Activated T-cell treated with anti-CD3 and anti-CD28 coated beads, Interleukin-2, amount 50 U/mL, for 4 hours (primary cell): ENCODE data around the gene KCP. TPM values are rescaled to one million over a fixed set of nuclear protein-coding genes. Genes with fewer than 3 reads are reported as not detected.

ENCODE experiments used
- ATAC-seq, 2 donors: fragments of 200-7000 bp; cut with Tn5 transposase; one replicate each; pipeline ENCODE4 v1.10.0; 2021
- DNase-seq: peaks from one replicate; pipeline ENCODE4 v3.0.0-alpha.2; 2020
- H3K27me3 Mint-ChIP-seq: one replicate; pipeline ENCODE4 v1.8.0; 2021; ENCODE audit warnings: low read depth, mixed read lengths
- H3K36me3 Mint-ChIP-seq: one replicate; pipeline ENCODE4 v1.8.0; 2022; ENCODE audit warnings: mixed read lengths; ENCODE audit not compliant: insufficient read depth
- H3K4me1 Mint-ChIP-seq: one replicate; pipeline ENCODE4 v1.8.0; 2021; ENCODE audit warnings: low read depth, mixed read lengths
- H3K4me3 Mint-ChIP-seq: one replicate; pipeline ENCODE4 v1.8.0; 2021; ENCODE audit warnings: mild to moderate bottlenecking, moderate library complexity, mixed read lengths
- H3K9me3 Mint-ChIP-seq: one replicate; pipeline ENCODE4 v1.8.0; 2021; ENCODE audit warnings: mixed read lengths
- total RNA-seq, 3 donors: library from RNA; stranded (reverse); gene quantifications; one replicate each; pipeline ENCODE4 v1.2.1, GENCODE V29; 2021

Gene KCP
- total RNA-seq, 3 donors from 2014 or later: 0.10 to 0.40 (median 0.27) TPM

DNA sequence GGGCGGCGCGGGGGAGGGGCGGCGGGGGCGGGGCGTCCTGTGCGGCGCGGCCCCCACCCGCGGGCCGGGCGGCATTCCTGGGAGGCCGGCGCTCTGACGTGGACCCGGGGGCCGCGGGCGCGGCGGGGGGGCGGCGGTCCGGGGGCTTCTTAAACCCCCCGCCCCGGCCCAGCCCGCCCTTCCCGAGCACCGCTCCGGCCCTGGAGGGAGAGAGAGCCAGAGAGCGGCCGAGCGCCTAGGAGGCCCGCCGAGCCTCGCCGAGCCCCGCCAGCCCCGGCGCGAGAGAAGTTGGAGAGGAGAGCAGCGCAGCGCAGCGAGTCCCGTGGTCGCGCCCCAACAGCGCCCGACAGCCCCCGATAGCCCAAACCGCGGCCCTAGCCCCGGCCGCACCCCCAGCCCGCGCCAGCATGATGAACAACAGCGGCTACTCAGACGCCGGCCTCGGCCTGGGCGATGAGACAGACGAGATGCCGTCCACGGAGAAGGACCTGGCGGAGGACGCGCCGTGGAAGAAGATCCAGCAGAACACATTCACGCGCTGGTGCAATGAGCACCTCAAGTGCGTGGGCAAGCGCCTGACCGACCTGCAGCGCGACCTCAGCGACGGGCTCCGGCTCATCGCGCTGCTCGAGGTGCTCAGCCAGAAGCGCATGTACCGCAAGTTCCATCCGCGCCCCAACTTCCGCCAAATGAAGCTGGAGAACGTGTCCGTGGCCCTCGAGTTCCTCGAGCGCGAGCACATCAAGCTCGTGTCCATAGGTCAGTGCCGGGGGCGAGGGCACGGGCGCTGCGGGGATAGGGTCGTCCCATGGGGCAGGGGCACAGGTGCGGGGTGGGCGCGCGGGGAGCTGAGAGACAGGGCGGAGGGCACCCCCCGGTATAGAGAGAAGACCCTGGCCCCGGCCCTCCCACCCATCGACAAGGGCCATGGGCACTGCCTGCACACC lies 80.0 kb downstream of the KCP start, which contains the start of gene FLNC:
Gene FLNC (plus strand): TSS at position 176 of the 947 bp plus-strand sequence. CDS start 232 bp downstream, at position 408.
- no peaks in the 10 kb centered on the region for H3K36me3 Mint-ChIP-seq
- peaks cover 12% of the 10 kb centered on the region for H3K4me1 Mint-ChIP-seq
- DNase-seq: peak; percentile 21
- H3K4me3 Mint-ChIP-seq: peak within 1 kb of the TSS; percentile 67
- peaks cover 47% of the 10 kb centered on the region for H3K27me3 Mint-ChIP-seq
- peak; percentile 57 to 68 for ATAC-seq
- H3K9me3 Mint-ChIP-seq: no peaks in the 10 kb centered on the region

DNA sequence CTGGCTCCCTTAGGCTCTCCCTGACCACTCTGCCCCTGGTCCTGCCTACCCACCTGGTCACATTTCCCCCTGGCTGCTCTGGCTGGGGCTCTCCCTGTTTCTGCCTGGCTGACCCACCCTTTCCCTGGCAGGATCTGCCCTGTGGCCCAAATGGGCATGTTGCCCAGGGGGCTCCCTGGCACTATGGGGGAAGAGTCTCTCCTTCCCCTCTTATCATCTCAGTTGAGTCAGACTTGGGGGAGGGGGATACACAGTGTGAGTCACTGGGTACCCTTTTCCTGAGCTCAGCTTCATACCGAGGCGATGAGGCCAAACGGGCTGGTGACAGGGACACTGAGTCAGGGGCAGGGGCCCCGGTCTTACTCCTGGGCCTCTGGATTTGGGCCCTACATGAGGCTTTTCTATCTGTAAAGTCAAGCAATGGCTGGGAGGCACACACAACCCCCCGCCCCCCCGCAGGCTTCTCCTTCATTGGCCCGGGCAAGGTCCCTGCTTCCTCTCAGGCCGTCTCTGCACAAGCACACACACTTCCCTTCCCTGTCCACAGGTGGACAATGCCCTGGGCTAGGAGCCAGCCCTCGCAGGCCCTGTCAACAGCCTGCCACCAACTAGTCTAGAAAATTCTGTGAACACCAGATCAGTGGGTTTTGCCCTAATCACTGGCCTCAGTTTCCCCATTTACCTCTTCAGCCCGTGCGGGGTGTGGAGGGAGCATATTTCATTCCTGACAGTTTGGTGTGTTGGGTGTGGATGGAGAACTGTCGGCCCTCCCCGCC lies 80.9 kb downstream of the KCP start:
- no peak for ATAC-seq
- H3K9me3 Mint-ChIP-seq: no peaks in the 10 kb centered on the region
- H3K36me3 Mint-ChIP-seq: no peaks in the 10 kb centered on the region
- H3K4me3 Mint-ChIP-seq: peak overlapping the region; percentile 54
- H3K27me3 Mint-ChIP-seq: peaks cover 47% of the 10 kb centered on the region
- no peak for DNase-seq
- H3K4me1 Mint-ChIP-seq: peaks cover 12% of the 10 kb centered on the region

DNA sequence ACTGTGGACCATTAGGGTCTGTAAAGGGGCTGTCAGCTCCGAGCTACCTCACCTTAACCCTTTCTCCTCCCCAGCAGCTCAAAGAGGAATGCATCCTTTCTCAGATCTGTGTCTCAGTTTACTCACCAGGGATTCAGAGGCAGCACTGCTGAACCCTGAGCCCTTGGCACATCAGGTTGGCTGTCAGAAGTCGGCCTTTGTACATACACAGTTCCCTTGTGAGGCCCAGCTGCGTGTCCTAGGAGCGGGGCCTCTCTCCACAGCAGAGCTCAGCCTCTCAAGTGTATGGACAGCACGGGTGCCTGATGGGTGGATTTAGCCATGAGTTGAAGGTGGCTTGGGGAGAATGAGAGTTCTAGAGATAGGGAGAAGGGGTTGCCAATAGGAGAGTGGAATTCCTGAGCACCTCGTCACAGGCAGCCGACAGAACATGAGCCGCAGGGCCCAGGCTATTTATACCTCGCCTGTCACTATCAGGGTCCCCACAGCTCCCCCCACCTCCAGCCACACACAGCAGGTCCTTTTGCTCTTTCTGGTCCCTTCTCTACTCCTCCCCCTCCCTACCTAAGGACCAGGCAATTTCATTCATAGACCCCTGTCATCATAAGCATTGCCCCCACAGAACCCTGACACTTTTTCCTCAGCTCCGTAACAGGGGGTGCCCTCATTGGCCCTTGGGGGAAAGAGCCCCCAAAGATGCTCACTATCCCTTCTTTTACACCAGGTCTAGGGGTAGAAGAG lies 82.4 kb downstream of the KCP start:
- Mint-ChIP-seq H3K4me3 (no peak overlapping the region), H3K36me3 (no peaks in the 10 kb centered on the region), H3K27me3 (peaks cover 45% of the 10 kb centered on the region), H3K4me1 (peaks cover 12% of the 10 kb centered on the region), H3K9me3 (no peaks in the 10 kb centered on the region)
- ATAC-seq (no peak), DNase-seq (no peak)

DNA sequence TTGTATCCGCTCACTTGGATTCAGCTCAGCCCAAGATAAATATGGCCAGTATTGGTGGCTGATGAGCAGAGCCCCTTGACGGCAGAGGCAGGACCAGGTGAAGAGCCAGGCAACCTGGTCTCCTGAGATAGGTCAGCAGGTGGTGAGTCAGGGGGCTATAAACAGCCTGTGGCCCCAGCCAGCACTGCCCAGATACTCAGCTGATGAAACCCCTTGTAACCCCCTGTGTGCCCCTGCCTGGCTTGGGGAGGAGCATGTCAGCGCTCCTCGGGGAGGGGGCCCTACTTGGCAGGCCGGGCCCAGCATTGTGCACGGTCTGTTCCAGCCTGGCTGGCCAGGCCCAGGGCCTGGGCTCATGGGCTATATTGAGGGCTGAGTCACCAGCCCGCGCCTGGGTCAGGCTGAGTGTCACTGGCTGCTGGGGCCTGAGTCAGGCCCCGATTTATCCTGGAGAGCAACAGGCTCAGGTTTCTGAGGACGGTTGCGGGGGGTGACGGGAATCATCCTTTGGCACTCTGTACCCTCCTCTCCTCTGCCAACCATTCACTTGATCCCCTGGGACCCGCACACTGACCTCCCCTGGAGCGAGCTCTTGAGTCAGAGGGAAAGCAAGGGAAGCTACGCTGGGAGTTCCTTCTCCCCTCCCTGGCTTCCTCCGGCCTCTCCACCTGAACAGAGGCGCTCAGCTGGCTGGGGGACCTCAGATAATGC lies 83.1 kb downstream of the KCP start:
- H3K9me3 Mint-ChIP-seq: no peaks in the 10 kb centered on the region
- DNase-seq (no peak), ATAC-seq (no peak)
- H3K4me3 Mint-ChIP-seq: no peak overlapping the region
- peaks cover 12% of the 10 kb centered on the region for H3K4me1 Mint-ChIP-seq
- H3K27me3 Mint-ChIP-seq: peaks cover 45% of the 10 kb centered on the region
- H3K36me3 Mint-ChIP-seq: no peaks in the 10 kb centered on the region

DNA sequence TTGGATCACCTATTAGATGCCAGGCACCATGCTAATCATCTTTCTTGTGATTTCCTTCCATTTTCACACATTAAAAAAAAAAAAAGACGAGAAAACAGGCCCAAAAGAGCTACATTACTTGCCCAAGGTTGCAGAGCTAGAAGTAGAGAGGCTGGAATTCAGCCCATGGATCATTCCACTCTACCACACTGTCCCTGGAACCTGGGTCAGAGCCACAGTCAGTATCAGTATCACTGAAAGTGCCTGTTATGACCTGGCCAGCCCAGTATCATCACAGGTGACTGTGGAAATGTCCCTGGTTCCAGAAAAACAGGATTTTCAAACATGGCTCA lies 83.6 kb downstream of the KCP start:
- Mint-ChIP-seq H3K4me1 (peaks cover 12% of the 10 kb centered on the region), H3K36me3 (no peaks in the 10 kb centered on the region), H3K4me3 (no peak overlapping the region), H3K9me3 (no peaks in the 10 kb centered on the region), H3K27me3 (peaks cover 45% of the 10 kb centered on the region)
- ATAC-seq: no peak
- no peak for DNase-seq

Other genes starting within 250 kb of the KCP start
- under 1 TPM; 0.10 to 0.27 (median 0.16) TPM for gene GARIN1A, start 238.4 kb downstream of the KCP start, total RNA-seq
- 10 to 100 TPM; 46.0 to 47.7 (median 46.4) TPM for gene CALU, start 171.3 kb downstream of the KCP start, total RNA-seq
- not detected for gene OPN1SW, start 134.9 kb downstream of the KCP start, total RNA-seq
- gene CCDC136, start 118.7 kb downstream of the KCP start, total RNA-seq: 1 to 10 TPM; 2.1 to 3.3 (median 3.3) TPM
- under 1 TPM; 0.16 to 0.33 (median 0.25) TPM for gene FLNC, start 80.3 kb downstream of the KCP start, total RNA-seq
- gene ATP6V1F, start 47.9 kb downstream of the KCP start, total RNA-seq: 100 to 1,000 TPM; 120 to 137 (median 127) TPM
- 10 to 100 TPM in 1 of 3 donors, 1 to 10 TPM in 2; 4.2 to 15.4 (median 8.4) TPM for gene IRF5, start 27.2 kb upstream of the KCP start, total RNA-seq
- gene TNPO3, start 144.4 kb upstream of the KCP start, total RNA-seq: 10 to 100 TPM; 71.4 to 73.9 (median 72.0) TPM
- 10 to 100 TPM in 1 of 3 donors, 1 to 10 TPM in 2; 6.2 to 10.6 (median 9.4) TPM for gene TSPAN33, start 234.0 kb upstream of the KCP start, total RNA-seq